Measurements from ENCODE around the gene RFPL4AL1.
"Not testable (repeated sequence)": the region's sequence is repeated elsewhere in the genome, so short reads cannot be mapped to it uniquely, and the experiment has no call there.

RFPL4AL1 gene

GRCh38 chr19:55768818-55769217, at the start of gene RFPL4AL1:
TSS of gene RFPL4AL1 (plus strand) at chr19:55769118. CDS start at chr19:55771805, 2,687 bp downstream.
- H3K4me3 ChIP-seq (ENCODE audit: low read depth in 1 of 2, low read length in 2 of 2); H3K4me1 ChIP-seq (ENCODE audit: control insufficient read depth in 1 of 2, insufficient read depth in 2 of 2, low read length in 2 of 2); H3K27ac ChIP-seq (ENCODE audit: low read depth, low read length); H3K27me3 ChIP-seq (ENCODE audit: control insufficient read depth in 1 of 2, insufficient read depth in 2 of 2, low read length in 2 of 2); H3K36me3 ChIP-seq (ENCODE audit: control insufficient read depth in 1 of 2, insufficient read depth in 2 of 2, low read length in 2 of 2); H3K9me3 ChIP-seq (ENCODE audit: control insufficient read depth in 1 of 2, low read length in 2 of 2); H3K9ac ChIP-seq (ENCODE audit: low read depth in 1 of 2, low read length in 2 of 2): not testable (repeated sequence)

GRCh38 chr19:55720214-55720746, 48.6 kb upstream of the RFPL4AL1 start:
- H3K4me3 ChIP-seq (ENCODE audit: low read depth in 1 of 2, low read length in 2 of 2) = no peak overlapping the region
- peaks cover 0 to 5% of the 10 kb centered on the region in 2 donors for H3K27me3 ChIP-seq (ENCODE audit: control insufficient read depth in 1 of 2, insufficient read depth in 2 of 2, low read length in 2 of 2)
- H3K9me3 ChIP-seq (ENCODE audit: control insufficient read depth in 1 of 2, low read length in 2 of 2) = peaks cover 0 to 5% of the 10 kb centered on the region in 2 donors
- no peak overlapping the region for H3K9ac ChIP-seq (ENCODE audit: low read depth in 1 of 2, low read length in 2 of 2)
- H3K4me1 ChIP-seq (ENCODE audit: control insufficient read depth in 1 of 2, insufficient read depth in 2 of 2, low read length in 2 of 2) = no peaks in the 10 kb centered on the region
- no peak overlapping the region for H3K27ac ChIP-seq (ENCODE audit: low read depth, low read length)
- no peaks in the 10 kb centered on the region for H3K36me3 ChIP-seq (ENCODE audit: control insufficient read depth in 1 of 2, insufficient read depth in 2 of 2, low read length in 2 of 2)

DNA sequence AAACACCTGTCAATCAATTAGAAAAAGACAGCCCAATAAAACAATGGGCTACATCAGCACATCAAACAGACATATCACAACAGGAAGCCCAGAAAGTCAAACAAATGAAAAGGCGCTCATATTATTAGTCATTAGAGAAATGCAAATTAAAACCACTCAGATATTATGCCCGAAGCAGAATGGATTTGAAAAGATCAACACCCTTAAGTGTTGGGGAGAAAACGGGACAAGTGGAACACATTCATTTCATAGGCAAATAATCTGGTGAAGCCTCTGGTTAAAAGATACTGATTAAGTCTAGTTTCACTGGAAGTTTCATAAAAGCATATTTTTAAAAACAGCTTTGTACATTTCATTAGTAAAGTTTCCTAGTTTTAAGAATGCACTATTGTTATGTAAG, 48.1 kb upstream of the RFPL4AL1 start:
- Histone ChIP-seq H3K27ac (ENCODE audit: low read depth, low read length) (no peak overlapping the region), H3K9me3 (ENCODE audit: control insufficient read depth in 1 of 2, low read length in 2 of 2) (peaks cover 0 to 5% of the 10 kb centered on the region in 2 donors), H3K27me3 (ENCODE audit: control insufficient read depth in 1 of 2, insufficient read depth in 2 of 2, low read length in 2 of 2) (peaks cover 0 to under 1% of the 10 kb centered on the region in 2 donors), H3K4me3 (ENCODE audit: low read depth in 1 of 2, low read length in 2 of 2) (no peak overlapping the region), H3K36me3 (ENCODE audit: control insufficient read depth in 1 of 2, insufficient read depth in 2 of 2, low read length in 2 of 2) (no peaks in the 10 kb centered on the region), H3K4me1 (ENCODE audit: control insufficient read depth in 1 of 2, insufficient read depth in 2 of 2, low read length in 2 of 2) (no peaks in the 10 kb centered on the region), H3K9ac (ENCODE audit: low read depth in 1 of 2, low read length in 2 of 2) (no peak overlapping the region)

DNA sequence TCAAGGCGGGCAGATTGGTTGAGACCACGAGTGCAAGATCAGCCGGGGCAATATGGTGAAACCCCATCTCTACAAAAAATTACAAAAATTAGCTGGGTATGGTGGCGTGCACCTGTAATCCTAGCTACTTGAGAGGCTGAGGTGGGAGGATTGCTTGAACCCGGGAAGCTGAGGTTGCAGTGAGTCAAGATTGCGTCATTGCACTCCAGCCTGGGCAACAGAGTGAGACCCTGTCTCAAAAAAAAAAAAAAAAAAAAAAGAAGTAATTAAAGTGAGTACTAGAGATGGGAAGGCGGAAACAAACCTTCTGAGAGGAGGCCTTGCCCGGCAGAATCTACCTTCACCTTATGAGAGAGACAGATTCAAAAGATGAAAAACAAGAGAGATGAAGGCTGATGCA, 45.4 kb upstream of the RFPL4AL1 start:
- no peak overlapping the region for H3K9ac ChIP-seq (ENCODE audit: low read depth in 1 of 2, low read length in 2 of 2)
- H3K9me3 ChIP-seq (ENCODE audit: control insufficient read depth in 1 of 2, low read length in 2 of 2) = peaks cover 0 to 5% of the 10 kb centered on the region in 2 donors
- no peak overlapping the region for H3K4me3 ChIP-seq (ENCODE audit: low read depth in 1 of 2, low read length in 2 of 2)
- H3K27me3 ChIP-seq (ENCODE audit: control insufficient read depth in 1 of 2, insufficient read depth in 2 of 2, low read length in 2 of 2) = no peaks in the 10 kb centered on the region
- no peaks in the 10 kb centered on the region for H3K4me1 ChIP-seq (ENCODE audit: control insufficient read depth in 1 of 2, insufficient read depth in 2 of 2, low read length in 2 of 2)
- no peaks in the 10 kb centered on the region for H3K36me3 ChIP-seq (ENCODE audit: control insufficient read depth in 1 of 2, insufficient read depth in 2 of 2, low read length in 2 of 2)
- no peak overlapping the region for H3K27ac ChIP-seq (ENCODE audit: low read depth, low read length)

DNA sequence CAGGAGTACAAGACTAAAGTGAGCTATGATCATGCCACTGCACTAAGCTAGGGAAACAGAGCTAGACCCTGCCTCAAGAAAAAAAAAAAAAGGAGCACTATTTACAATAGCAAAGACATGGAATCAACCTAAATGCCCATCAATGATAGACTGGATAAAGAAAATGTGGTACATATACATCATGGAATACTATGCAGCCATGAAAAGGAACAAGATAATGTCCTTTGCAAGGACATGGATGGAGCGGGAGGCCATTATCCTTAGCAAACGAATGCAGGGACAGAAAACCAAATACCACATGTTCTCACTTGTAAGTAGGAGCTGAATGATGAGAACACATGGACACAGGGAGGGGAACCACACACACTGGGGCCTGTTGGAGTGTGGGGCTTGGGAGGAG, 38.5 kb upstream of the RFPL4AL1 start:
- not testable (repeated sequence) for H3K9ac ChIP-seq (ENCODE audit: low read depth in 1 of 2, low read length in 2 of 2); H3K36me3 ChIP-seq (ENCODE audit: control insufficient read depth in 1 of 2, insufficient read depth in 2 of 2, low read length in 2 of 2); H3K27me3 ChIP-seq (ENCODE audit: control insufficient read depth in 1 of 2, insufficient read depth in 2 of 2, low read length in 2 of 2); H3K9me3 ChIP-seq (ENCODE audit: control insufficient read depth in 1 of 2, low read length in 2 of 2); H3K27ac ChIP-seq (ENCODE audit: low read depth, low read length); H3K4me1 ChIP-seq (ENCODE audit: control insufficient read depth in 1 of 2, insufficient read depth in 2 of 2, low read length in 2 of 2); H3K4me3 ChIP-seq (ENCODE audit: low read depth in 1 of 2, low read length in 2 of 2)

DNA sequence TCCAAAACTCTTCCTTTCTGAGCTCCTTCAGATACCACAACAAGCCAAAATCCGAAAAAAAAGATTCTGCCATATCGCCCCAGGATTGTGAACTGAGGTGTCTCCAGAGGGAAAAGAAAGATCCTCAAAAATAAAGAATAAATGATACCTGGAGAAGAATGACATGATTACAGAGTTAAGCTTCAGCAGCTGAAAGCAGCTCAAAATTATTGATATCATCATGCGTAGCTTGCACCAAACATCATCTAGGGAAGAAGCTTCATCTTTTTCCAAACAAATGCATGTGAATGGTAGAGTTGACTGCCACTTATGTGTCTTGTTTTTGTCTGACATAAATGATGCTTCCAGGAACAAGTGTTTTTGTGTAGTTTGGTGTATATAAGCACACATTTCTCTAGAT, 30.6 kb upstream of the RFPL4AL1 start, which contains the start of gene NLRP9:
TSS of gene NLRP9 (minus strand) at position 101 of the 400 bp plus-strand sequence. CDS start at position 73, 28 bp downstream.
- Histone ChIP-seq H3K36me3 (ENCODE audit: control insufficient read depth in 1 of 2, insufficient read depth in 2 of 2, low read length in 2 of 2) (no peaks in the 10 kb centered on the region), H3K27me3 (ENCODE audit: control insufficient read depth in 1 of 2, insufficient read depth in 2 of 2, low read length in 2 of 2) (no peaks in the 10 kb centered on the region), H3K4me1 (ENCODE audit: control insufficient read depth in 1 of 2, insufficient read depth in 2 of 2, low read length in 2 of 2) (no peaks in the 10 kb centered on the region), H3K4me3 (ENCODE audit: low read depth in 1 of 2, low read length in 2 of 2) (no peak within 1 kb of the TSS), H3K9me3 (ENCODE audit: control insufficient read depth in 1 of 2, low read length in 2 of 2) (no peaks in the 10 kb centered on the region), H3K27ac (ENCODE audit: low read depth, low read length) (no peak within 1 kb of the TSS), H3K9ac (ENCODE audit: low read depth in 1 of 2, low read length in 2 of 2) (no peak within 1 kb of the TSS)

GRCh38 chr19:55750715-55751114, 18.2 kb upstream of the RFPL4AL1 start:
- Histone ChIP-seq H3K4me3 (ENCODE audit: low read depth in 1 of 2, low read length in 2 of 2) (no peak overlapping the region), H3K36me3 (ENCODE audit: control insufficient read depth in 1 of 2, insufficient read depth in 2 of 2, low read length in 2 of 2) (no peaks in the 10 kb centered on the region), H3K9me3 (ENCODE audit: control insufficient read depth in 1 of 2, low read length in 2 of 2) (no peaks in the 10 kb centered on the region), H3K4me1 (ENCODE audit: control insufficient read depth in 1 of 2, insufficient read depth in 2 of 2, low read length in 2 of 2) (peaks cover 0 to 6% of the 10 kb centered on the region in 2 donors), H3K27ac (ENCODE audit: low read depth, low read length) (no peak overlapping the region), H3K9ac (ENCODE audit: low read depth in 1 of 2, low read length in 2 of 2) (no peak overlapping the region), H3K27me3 (ENCODE audit: control insufficient read depth in 1 of 2, insufficient read depth in 2 of 2, low read length in 2 of 2) (no peaks in the 10 kb centered on the region)

GRCh38 chr19:55753401-55753800, 15.5 kb upstream of the RFPL4AL1 start:
- H3K27me3 ChIP-seq (ENCODE audit: control insufficient read depth in 1 of 2, insufficient read depth in 2 of 2, low read length in 2 of 2) = no peaks in the 10 kb centered on the region
- no peaks in the 10 kb centered on the region for H3K9me3 ChIP-seq (ENCODE audit: control insufficient read depth in 1 of 2, low read length in 2 of 2)
- no peak overlapping the region for H3K4me3 ChIP-seq (ENCODE audit: low read depth in 1 of 2, low read length in 2 of 2)
- no peak overlapping the region for H3K9ac ChIP-seq (ENCODE audit: low read depth in 1 of 2, low read length in 2 of 2)
- H3K27ac ChIP-seq (ENCODE audit: low read depth, low read length) = no peak overlapping the region
- peaks cover 0 to 6% of the 10 kb centered on the region in 2 donors for H3K4me1 ChIP-seq (ENCODE audit: control insufficient read depth in 1 of 2, insufficient read depth in 2 of 2, low read length in 2 of 2)
- no peaks in the 10 kb centered on the region for H3K36me3 ChIP-seq (ENCODE audit: control insufficient read depth in 1 of 2, insufficient read depth in 2 of 2, low read length in 2 of 2)

GRCh38 chr19:55756808-55757207, 12.1 kb upstream of the RFPL4AL1 start:
- H3K4me3 ChIP-seq (ENCODE audit: low read depth in 1 of 2, low read length in 2 of 2); H3K9me3 ChIP-seq (ENCODE audit: control insufficient read depth in 1 of 2, low read length in 2 of 2); H3K9ac ChIP-seq (ENCODE audit: low read depth in 1 of 2, low read length in 2 of 2); H3K4me1 ChIP-seq (ENCODE audit: control insufficient read depth in 1 of 2, insufficient read depth in 2 of 2, low read length in 2 of 2); H3K27me3 ChIP-seq (ENCODE audit: control insufficient read depth in 1 of 2, insufficient read depth in 2 of 2, low read length in 2 of 2); H3K27ac ChIP-seq (ENCODE audit: low read depth, low read length); H3K36me3 ChIP-seq (ENCODE audit: control insufficient read depth in 1 of 2, insufficient read depth in 2 of 2, low read length in 2 of 2): not testable (repeated sequence)

GRCh38 chr19:55758797-55759196, 10.1 kb upstream of the RFPL4AL1 start, which contains the start of gene RFPL4A:
TSS of gene RFPL4A (plus strand) at chr19:55759097. CDS start at chr19:55761801, 2,704 bp downstream.
- not testable (repeated sequence) for H3K27ac ChIP-seq (ENCODE audit: low read depth, low read length); H3K9ac ChIP-seq (ENCODE audit: low read depth in 1 of 2, low read length in 2 of 2); H3K4me3 ChIP-seq (ENCODE audit: low read depth in 1 of 2, low read length in 2 of 2); H3K27me3 ChIP-seq (ENCODE audit: control insufficient read depth in 1 of 2, insufficient read depth in 2 of 2, low read length in 2 of 2); H3K36me3 ChIP-seq (ENCODE audit: control insufficient read depth in 1 of 2, insufficient read depth in 2 of 2, low read length in 2 of 2); H3K4me1 ChIP-seq (ENCODE audit: control insufficient read depth in 1 of 2, insufficient read depth in 2 of 2, low read length in 2 of 2); H3K9me3 ChIP-seq (ENCODE audit: control insufficient read depth in 1 of 2, low read length in 2 of 2)

DNA sequence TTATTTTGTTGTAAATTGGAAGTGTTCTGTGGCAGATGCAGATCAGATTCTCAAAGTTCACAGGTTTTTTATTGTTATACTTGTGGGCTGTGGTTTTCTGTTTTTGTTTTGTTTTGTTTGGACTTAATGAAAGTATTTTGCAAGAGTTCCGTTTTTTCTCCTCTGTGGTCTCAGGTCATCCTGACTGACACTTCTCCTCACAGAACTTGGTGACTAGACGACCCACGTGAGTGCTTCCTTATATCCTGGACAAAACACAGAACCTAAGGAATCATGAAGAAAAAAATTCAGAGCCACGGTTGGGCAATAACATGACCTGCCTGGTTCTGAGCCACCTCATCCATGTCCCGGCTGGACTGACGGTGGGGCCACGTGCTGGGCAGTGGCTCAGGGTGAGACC, 2.5 kb upstream of the RFPL4AL1 start:
- Histone ChIP-seq H3K4me1 (ENCODE audit: control insufficient read depth in 1 of 2, insufficient read depth in 2 of 2, low read length in 2 of 2) (no peaks in the 10 kb centered on the region), H3K36me3 (ENCODE audit: control insufficient read depth in 1 of 2, insufficient read depth in 2 of 2, low read length in 2 of 2) (no peaks in the 10 kb centered on the region), H3K9ac (ENCODE audit: low read depth in 1 of 2, low read length in 2 of 2) (no peak overlapping the region), H3K27me3 (ENCODE audit: control insufficient read depth in 1 of 2, insufficient read depth in 2 of 2, low read length in 2 of 2) (peaks cover 0 to 4% of the 10 kb centered on the region in 2 donors), H3K27ac (ENCODE audit: low read depth, low read length) (no peak overlapping the region), H3K4me3 (ENCODE audit: low read depth in 1 of 2, low read length in 2 of 2) (no peak overlapping the region), H3K9me3 (ENCODE audit: control insufficient read depth in 1 of 2, low read length in 2 of 2) (no peaks in the 10 kb centered on the region)
